ENCODE data around the gene STX18. TPM values are rescaled to one million over a fixed set of nuclear protein-coding genes. Genes with fewer than 3 reads are reported as not detected.

Gene STX18
- total RNA-seq, 3 donors from 2014 or later (not counting 1 experiment from before 2014, with no cell fraction given), result 23.1 to 32.8 (median 29.0) TPM

GRCh38 chr4:4379540-4380087 lies 162.2 kb downstream of the STX18 start:
- H3K9me3 ChIP-seq (ENCODE audit: control insufficient read depth, insufficient read depth, low read length), result no peaks in the 10 kb centered on the region
- H3K4me3 Mint-ChIP-seq, result no peak overlapping the region
- no peaks in the 10 kb centered on the region for H3K36me3 ChIP-seq (ENCODE audit: control insufficient read depth, insufficient read depth, low read length)
- no peaks in the 10 kb centered on the region for H3K4me1 ChIP-seq (ENCODE audit: control insufficient read depth, insufficient read depth, low read length)
- H3K4me1 Mint-ChIP-seq, result no peaks in the 10 kb centered on the region
- peaks cover 45 to 54% of the 10 kb centered on the region in 2 donors for H3K27me3 Mint-ChIP-seq (ENCODE audit: low read depth in 2 of 2)
- H3K4me3 ChIP-seq (ENCODE audit: low read length), result no peak overlapping the region
- intact Hi-C loops (cut with micrococcal nuclease), result no loop called here
- no peak overlapping the region for H3K27ac Mint-ChIP-seq
- no peak overlapping the region for H3K27ac ChIP-seq (ENCODE audit: low read length)
- TF ChIP-seq CTCF (IDR thresholded peaks at IDR 0.05), result no peak
- DNase-seq (no peak), ATAC-seq (no peak)
- 54% methylated on average over 6 of the region's 6 CpGs for WGBS (ENCODE audit: insufficient coverage)
- H3K36me3 Mint-ChIP-seq, result no peaks in the 10 kb centered on the region
- peaks cover 4% of the 10 kb centered on the region for H3K27me3 ChIP-seq (ENCODE audit: control insufficient read depth, insufficient read depth, low read length)
- peaks cover 2 to 3% of the 10 kb centered on the region in 2 donors for H3K9me3 Mint-ChIP-seq

GRCh38 chr4:4377732-4378460 lies 164.0 kb downstream of the STX18 start:
- Mint-ChIP-seq H3K36me3 (no peaks in the 10 kb centered on the region), H3K9me3 (peaks cover 2 to 3% of the 10 kb centered on the region in 2 donors), H3K27ac (no peak overlapping the region), H3K27me3 (ENCODE audit: low read depth in 2 of 2) (peaks cover 33 to 42% of the 10 kb centered on the region in 2 donors), H3K4me1 (no peaks in the 10 kb centered on the region), H3K4me3 (no peak overlapping the region)
- Histone ChIP-seq H3K27me3 (ENCODE audit: control insufficient read depth, insufficient read depth, low read length) (no peaks in the 10 kb centered on the region), H3K4me1 (ENCODE audit: control insufficient read depth, insufficient read depth, low read length) (no peaks in the 10 kb centered on the region), H3K27ac (ENCODE audit: low read length) (no peak overlapping the region), H3K9me3 (ENCODE audit: control insufficient read depth, insufficient read depth, low read length) (no peaks in the 10 kb centered on the region), H3K36me3 (ENCODE audit: control insufficient read depth, insufficient read depth, low read length) (no peaks in the 10 kb centered on the region), H3K4me3 (ENCODE audit: low read length) (no peak overlapping the region)
- TF ChIP-seq CTCF (IDR thresholded peaks at IDR 0.05), result no peak
- DNase-seq (no peak), ATAC-seq (no peak)
- 92% methylated on average over 23 of the region's 23 CpGs for WGBS (ENCODE audit: insufficient coverage)
- intact Hi-C loops (cut with micrococcal nuclease), result no loop called here

- no peaks in the 10 kb centered on the region for H3K9me3 ChIP-seq (ENCODE audit: control insufficient read depth, insufficient read depth, low read length)
- WGBS (ENCODE audit: insufficient coverage), result 91% methylated on average over 12 of the region's 12 CpGs
- no peaks in the 10 kb centered on the region for H3K27me3 ChIP-seq (ENCODE audit: control insufficient read depth, insufficient read depth, low read length)
- no peak overlapping the region for H3K27ac ChIP-seq (ENCODE audit: low read length)
- no peaks in the 10 kb centered on the region for H3K36me3 ChIP-seq (ENCODE audit: control insufficient read depth, insufficient read depth, low read length)
- DNase-seq (no peak), ATAC-seq (no peak)
- TF ChIP-seq CTCF (IDR thresholded peaks at IDR 0.05), result no peak
- H3K4me3 Mint-ChIP-seq, result no peak overlapping the region
- peaks cover 29 to 35% of the 10 kb centered on the region in 2 donors for H3K27me3 Mint-ChIP-seq (ENCODE audit: low read depth in 2 of 2)
- H3K9me3 Mint-ChIP-seq, result peaks cover 2 to 3% of the 10 kb centered on the region in 2 donors
- intact Hi-C loops (cut with micrococcal nuclease), result no loop called here
- no peak overlapping the region for H3K4me3 ChIP-seq (ENCODE audit: low read length)
- no peaks in the 10 kb centered on the region for H3K4me1 Mint-ChIP-seq
- H3K36me3 Mint-ChIP-seq, result no peaks in the 10 kb centered on the region
- H3K4me1 ChIP-seq (ENCODE audit: control insufficient read depth, insufficient read depth, low read length), result no peaks in the 10 kb centered on the region
- H3K27ac Mint-ChIP-seq, result no peak overlapping the region
Measured at GRCh38 chr4:4377191-4377590, 164.7 kb downstream of the STX18 start.
